MM.1S (cell line): ENCODE measurements around the gene BTNL3.

Experiments used
- DNase-seq: peaks from one replicate; pipeline ENCODE4 v3.0.0-alpha.2; 2015
- H2AFZ ChIP-seq: fragments of 300-600 bp; sonication (generic); 2 replicates; pipeline ENCODE4 v1.6.0; 2016; ENCODE audit warnings: antibody characterized with exemption, low read length
- H3F3A ChIP-seq: fragments of 300-600 bp; sonication (generic); 2 replicates; pipeline ENCODE4 v1.6.1; 2016; ENCODE audit warnings: mild to moderate bottlenecking, antibody characterized with exemption, low read length, moderate library complexity, mixed read lengths; ENCODE audit not compliant: insufficient read depth
- H3K27ac ChIP-seq: fragments of 300-600 bp; sonication (generic); 2 replicates; pipeline ENCODE4 v1.5.1; 2016; ENCODE audit warnings: mild to moderate bottlenecking, low read length
- H3K27me3 ChIP-seq: fragments of 300-600 bp; sonication (generic); replicated peaks from 2 replicates; pipeline ENCODE4 v1.6.0; 2016; ENCODE audit warnings: low read length; ENCODE audit not compliant: insufficient read depth
- H3K36me3 ChIP-seq: fragments of 300-600 bp; sonication (generic); replicated peaks from 2 replicates; pipeline ENCODE4 v1.6.1; 2016; ENCODE audit warnings: mild to moderate bottlenecking, low read length, mixed read lengths; ENCODE audit not compliant: insufficient read depth
- H3K4me1 ChIP-seq: fragments of 300-600 bp; sonication (generic); 2 replicates; pipeline ENCODE4 v1.6.1; 2016; ENCODE audit warnings: low read length, mixed read lengths
- H3K4me2 ChIP-seq: fragments of 300-600 bp; sonication (generic); 2 replicates; pipeline ENCODE4 v1.6.0; 2016; ENCODE audit warnings: low read depth, low read length
- H3K4me3 ChIP-seq: fragments of 300-600 bp; sonication (generic); 2 replicates; pipeline ENCODE4 v1.5.1; 2016; ENCODE audit warnings: low read length, mixed read lengths
- H3K79me2 ChIP-seq: fragments of 300-600 bp; sonication (generic); 2 replicates; pipeline ENCODE4 v1.6.1; 2016; ENCODE audit warnings: mixed run types, low read length, mixed read lengths
- H3K9ac ChIP-seq: fragments of 300-600 bp; sonication (generic); 2 replicates; pipeline ENCODE4 v1.6.1; 2016; ENCODE audit warnings: low read length, mixed read lengths
- H3K9me2 ChIP-seq: fragments of 300-600 bp; sonication (generic); replicated peaks from 2 replicates; pipeline ENCODE4 v1.6.1; 2016; ENCODE audit warnings: mild to moderate bottlenecking, low read length, mixed read lengths; ENCODE audit not compliant: insufficient read depth
- H3K9me3 ChIP-seq: fragments of 300-600 bp; sonication (generic); replicated peaks from 2 replicates; pipeline ENCODE4 v1.6.1; 2016; ENCODE audit warnings: mild to moderate bottlenecking, low read length, mixed read lengths; ENCODE audit not compliant: insufficient read depth
- H4K20me1 ChIP-seq: fragments of 300-600 bp; sonication (generic); 2 replicates; pipeline ENCODE4 v1.6.1; 2016; ENCODE audit warnings: mild to moderate bottlenecking, low read length, moderate library complexity, mixed read lengths; ENCODE audit not compliant: insufficient read depth
- CTCF ChIP-seq: fragments of 300-600 bp; sonication (generic); IDR thresholded peaks from 2 replicates; pipeline ENCODE4 v1.5.1; 2016; ENCODE audit warnings: antibody characterized with exemption, low read length, mixed read lengths
- EZH2 ChIP-seq: fragments of 300-600 bp; sonication (generic); optimal IDR thresholded peaks from 2 replicates; pipeline ENCODE3; 2017; ENCODE audit warnings: low read depth, mild to moderate bottlenecking, antibody characterized with exemption, low read length, mixed read lengths
- EZH2phosphoT487 ChIP-seq: fragments of 300-600 bp; sonication (generic); IDR thresholded peaks from 2 replicates; pipeline ENCODE4 v1.6.1; 2018; ENCODE audit warnings: antibody characterized with exemption, low read length

BTNL3 gene

GRCh38 chr5:181052672-181053487, 64.2 kb downstream of the BTNL3 start:
- no peak overlapping the region for H3K4me2 ChIP-seq
- H3K4me1 ChIP-seq = no peaks in the 10 kb centered on the region
- no peak overlapping the region for H3K4me3 ChIP-seq
- no peak overlapping the region for H3K9ac ChIP-seq
- no peak for DNase-seq
- H3K36me3 ChIP-seq = no peaks in the 10 kb centered on the region
- H4K20me1 ChIP-seq = no peaks in the 10 kb centered on the region
- TF ChIP-seq EZH2phosphoT487 = no peak
- TF ChIP-seq CTCF = no peak
- TF ChIP-seq EZH2 = no peak
- H3K27ac ChIP-seq = no peak overlapping the region
- no peak overlapping the region for H2AFZ ChIP-seq
- H3K27me3 ChIP-seq = peaks cover 67% of the 10 kb centered on the region
- H3K79me2 ChIP-seq = no peaks in the 10 kb centered on the region
- no peaks in the 10 kb centered on the region for H3K9me2 ChIP-seq
- H3F3A ChIP-seq = no peaks in the 10 kb centered on the region
- no peaks in the 10 kb centered on the region for H3K9me3 ChIP-seq

GRCh38 chr5:181053488-181054121, 65.0 kb downstream of the BTNL3 start:
- TF ChIP-seq EZH2 (no peak), CTCF (no peak), EZH2phosphoT487 (no peak)
- Histone ChIP-seq H3K79me2 (no peaks in the 10 kb centered on the region), H3K4me2 (no peak overlapping the region), H4K20me1 (no peaks in the 10 kb centered on the region), H3K36me3 (no peaks in the 10 kb centered on the region), H3K27me3 (peaks cover 61% of the 10 kb centered on the region), H3K27ac (no peak overlapping the region), H3F3A (no peaks in the 10 kb centered on the region), H3K9me2 (no peaks in the 10 kb centered on the region), H3K9ac (no peak overlapping the region), H3K4me1 (no peaks in the 10 kb centered on the region), H3K4me3 (no peak overlapping the region), H2AFZ (no peak overlapping the region), H3K9me3 (no peaks in the 10 kb centered on the region)
- DNase-seq = no peak

GRCh38 chr5:181054138-181054537, 65.5 kb downstream of the BTNL3 start:
- no peak for DNase-seq
- Histone ChIP-seq H3K36me3 (no peaks in the 10 kb centered on the region), H3K9me2 (no peaks in the 10 kb centered on the region), H3F3A (no peaks in the 10 kb centered on the region), H3K4me1 (no peaks in the 10 kb centered on the region), H3K27ac (no peak overlapping the region), H3K27me3 (peaks cover 58% of the 10 kb centered on the region), H3K4me3 (no peak overlapping the region), H3K79me2 (no peaks in the 10 kb centered on the region), H4K20me1 (no peaks in the 10 kb centered on the region), H3K9ac (no peak overlapping the region), H2AFZ (no peak overlapping the region), H3K4me2 (no peak overlapping the region), H3K9me3 (no peaks in the 10 kb centered on the region)
- TF ChIP-seq CTCF = no peak
- TF ChIP-seq EZH2 = no peak
- no peak for TF ChIP-seq EZH2phosphoT487
